ENCODE measurements around the gene POLE4.

Gene POLE4

DNA sequence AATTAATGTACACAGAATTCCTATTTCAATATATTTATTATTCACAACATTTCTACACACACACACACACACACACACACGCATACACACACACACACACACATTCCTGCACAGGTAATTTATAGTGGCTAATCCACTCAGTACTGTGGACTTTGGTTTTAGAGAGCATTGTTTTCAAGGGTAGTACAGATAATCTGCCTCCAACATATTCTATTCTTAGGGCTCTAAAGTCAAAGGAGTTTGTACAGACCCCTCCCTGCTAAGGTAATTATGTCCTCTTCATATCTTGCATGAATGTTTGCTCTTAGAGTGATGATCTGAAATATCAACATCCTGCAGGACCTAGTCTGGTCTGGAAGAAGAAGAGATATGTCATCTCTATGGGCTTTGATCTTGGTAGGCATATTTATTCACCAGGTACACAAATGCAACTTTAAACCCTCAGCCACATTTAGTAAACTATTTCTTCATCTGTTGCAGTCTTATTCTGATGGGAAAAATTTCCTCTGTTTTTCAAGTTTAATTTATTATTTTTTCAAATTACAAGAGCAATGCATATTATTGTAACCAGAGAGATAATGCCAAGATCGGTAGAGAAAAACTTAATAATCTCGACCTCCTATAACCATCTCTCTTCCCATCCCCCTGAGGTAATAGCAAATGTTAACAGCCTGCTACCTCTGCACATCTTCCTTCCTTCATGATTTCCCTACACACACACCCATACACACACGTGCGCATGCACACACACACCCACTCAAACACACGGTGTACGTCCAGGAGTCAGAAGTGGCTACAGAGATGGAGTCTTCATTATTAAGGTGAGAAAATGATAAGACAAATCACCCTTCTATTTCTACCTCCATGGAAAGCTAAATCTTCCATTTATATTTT lies 18.3 kb upstream of the POLE4 start:
- TF ChIP-seq, protein P1, sequence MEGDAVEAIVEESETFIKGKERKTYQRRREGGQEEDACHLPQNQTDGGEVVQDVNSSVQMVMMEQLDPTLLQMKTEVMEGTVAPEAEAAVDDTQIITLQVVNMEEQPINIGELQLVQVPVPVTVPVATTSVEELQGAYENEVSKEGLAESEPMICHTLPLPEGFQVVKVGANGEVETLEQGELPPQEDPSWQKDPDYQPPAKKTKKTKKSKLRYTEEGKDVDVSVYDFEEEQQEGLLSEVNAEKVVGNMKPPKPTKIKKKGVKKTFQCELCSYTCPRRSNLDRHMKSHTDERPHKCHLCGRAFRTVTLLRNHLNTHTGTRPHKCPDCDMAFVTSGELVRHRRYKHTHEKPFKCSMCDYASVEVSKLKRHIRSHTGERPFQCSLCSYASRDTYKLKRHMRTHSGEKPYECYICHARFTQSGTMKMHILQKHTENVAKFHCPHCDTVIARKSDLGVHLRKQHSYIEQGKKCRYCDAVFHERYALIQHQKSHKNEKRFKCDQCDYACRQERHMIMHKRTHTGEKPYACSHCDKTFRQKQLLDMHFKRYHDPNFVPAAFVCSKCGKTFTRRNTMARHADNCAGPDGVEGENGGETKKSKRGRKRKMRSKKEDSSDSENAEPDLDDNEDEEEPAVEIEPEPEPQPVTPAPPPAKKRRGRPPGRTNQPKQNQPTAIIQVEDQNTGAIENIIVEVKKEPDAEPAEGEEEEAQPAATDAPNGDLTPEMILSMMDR (IDR thresholded peaks at IDR 0.05; ENCODE audit: low read depth, low read length), result no peak
- H3K4me3 ChIP-seq (replicated peaks in 1 of 2; ENCODE audit: low read depth in 2 of 2, low read length in 2 of 2), result no peak overlapping the region
- no peak for DNase-seq (ENCODE audit: low read depth in 2 of 2)

DNA sequence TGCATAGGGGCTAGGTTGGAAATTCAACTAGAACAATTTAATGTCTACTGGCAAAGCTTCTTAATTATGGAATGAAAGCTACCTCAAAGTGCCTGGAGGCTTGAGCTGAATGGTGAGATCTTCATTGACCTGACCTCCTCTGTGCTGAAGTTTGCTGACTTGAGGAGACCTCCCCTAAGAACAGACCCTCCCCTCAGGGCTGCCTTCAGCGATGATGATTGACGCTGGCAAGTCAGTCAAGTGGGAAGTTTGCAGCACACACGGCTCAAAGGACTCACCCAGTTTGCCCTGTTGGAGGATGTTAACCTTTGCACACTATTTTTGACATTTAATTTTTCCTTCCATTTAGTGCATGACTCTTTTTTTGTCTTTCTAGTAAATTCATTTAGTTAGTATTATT lies 17.2 kb upstream of the POLE4 start:
- TF ChIP-seq, protein P1 (IDR thresholded peaks at IDR 0.05; ENCODE audit: low read depth, low read length), result no peak
- no peak overlapping the region for H3K4me3 ChIP-seq (replicated peaks in 1 of 2; ENCODE audit: low read depth in 2 of 2, low read length in 2 of 2)
- DNase-seq (ENCODE audit: low read depth in 2 of 2), result no peak

DNA sequence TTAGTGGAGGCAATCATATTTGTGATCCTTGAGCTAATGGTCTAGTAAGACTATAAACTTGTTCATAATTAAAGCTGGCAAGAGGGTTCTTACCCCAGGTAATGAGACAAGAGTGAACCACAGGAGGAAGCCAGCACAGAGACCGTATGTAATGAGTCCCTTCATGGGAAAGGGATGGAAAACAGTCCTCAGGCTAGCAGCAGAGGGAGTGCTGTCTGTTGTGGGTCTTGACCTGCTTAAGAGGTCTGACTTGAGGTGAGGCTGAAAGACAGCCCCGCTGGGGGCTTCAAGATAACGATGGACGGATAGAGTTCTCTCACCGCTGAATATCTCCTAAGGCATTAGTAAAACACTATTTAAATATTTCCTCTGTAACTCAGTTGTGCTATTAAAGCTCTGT lies 16.2 kb upstream of the POLE4 start:
- TF ChIP-seq, protein P1 (IDR thresholded peaks at IDR 0.05; ENCODE audit: low read depth, low read length), result no peak
- DNase-seq (ENCODE audit: low read depth in 2 of 2), result no peak
- no peak overlapping the region for H3K4me3 ChIP-seq (replicated peaks in 1 of 2; ENCODE audit: low read depth in 2 of 2, low read length in 2 of 2)

DNA sequence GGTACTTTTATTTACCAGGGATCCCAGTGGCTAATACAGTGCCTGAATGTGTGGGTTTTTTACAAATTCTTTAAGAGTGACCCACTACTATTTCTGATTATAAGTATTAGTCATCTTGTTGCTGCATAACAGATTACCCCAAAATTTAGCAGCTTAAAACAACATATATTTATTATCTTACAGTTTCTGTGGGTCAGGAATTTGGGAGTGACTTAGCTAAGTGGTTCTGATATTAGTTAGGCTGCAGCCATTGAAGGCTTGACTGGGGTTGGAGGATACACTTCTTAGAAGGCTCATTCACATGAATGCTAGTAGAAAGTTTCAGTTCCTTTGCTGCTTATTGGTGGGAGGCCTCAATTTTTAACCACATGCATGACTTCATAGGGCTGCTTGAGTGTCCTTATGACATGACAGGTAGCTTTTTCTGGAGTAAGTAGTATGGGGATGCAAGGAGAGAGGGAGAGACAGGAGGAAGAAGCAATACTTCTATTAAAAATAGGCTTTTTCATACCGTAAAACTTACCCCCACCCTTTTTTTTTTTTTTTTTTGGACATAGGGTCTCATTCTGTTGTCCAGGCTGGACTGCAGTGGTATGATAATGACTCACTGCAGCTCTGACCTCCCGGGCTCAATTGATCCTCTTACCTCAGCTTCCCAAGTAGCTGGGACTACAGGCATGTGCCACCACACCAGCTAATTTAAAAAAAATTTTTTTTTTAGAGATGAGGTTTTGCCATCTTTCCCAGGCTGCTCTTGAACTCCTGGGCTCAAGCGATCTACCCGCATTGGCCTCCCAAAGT lies 13.3 kb upstream of the POLE4 start:
- peak; percentile 36 to 54 for DNase-seq (ENCODE audit: low read depth in 2 of 2)
- TF ChIP-seq, protein P1 (IDR thresholded peaks at IDR 0.05; ENCODE audit: low read depth, low read length), result no peak
- no peak overlapping the region for H3K4me3 ChIP-seq (replicated peaks in 1 of 2; ENCODE audit: low read depth in 2 of 2, low read length in 2 of 2)

DNA sequence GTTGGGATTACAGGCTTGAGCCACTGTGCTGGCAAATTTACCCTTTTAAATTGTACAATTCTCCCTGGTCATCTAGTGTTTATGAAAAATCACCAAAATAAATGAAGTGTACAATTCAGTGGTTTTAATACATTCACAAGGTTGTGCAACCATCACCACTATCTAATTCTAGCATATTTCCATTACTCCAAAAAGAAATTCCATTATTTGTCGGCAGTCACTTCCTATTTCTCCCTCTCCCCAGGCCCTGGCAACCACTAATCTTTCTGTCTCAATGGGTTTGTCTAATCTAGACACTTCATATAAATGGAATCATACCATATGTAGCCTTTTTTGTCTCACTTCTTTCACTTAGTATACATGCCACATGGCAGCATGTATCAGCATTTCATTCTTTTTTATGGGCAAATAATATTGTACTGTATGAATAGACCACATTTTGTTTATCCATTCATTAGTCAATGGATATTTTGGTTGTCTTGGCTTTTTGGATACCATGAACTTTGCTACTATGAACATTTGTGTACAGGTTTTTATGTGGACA lies 12.6 kb upstream of the POLE4 start:
- peak; percentile 20 to 91 for DNase-seq (ENCODE audit: low read depth in 2 of 2)
- TF ChIP-seq, protein P1 (IDR thresholded peaks at IDR 0.05; ENCODE audit: low read depth, low read length), result no peak
- no peak overlapping the region for H3K4me3 ChIP-seq (replicated peaks in 1 of 2; ENCODE audit: low read depth in 2 of 2, low read length in 2 of 2)

DNA sequence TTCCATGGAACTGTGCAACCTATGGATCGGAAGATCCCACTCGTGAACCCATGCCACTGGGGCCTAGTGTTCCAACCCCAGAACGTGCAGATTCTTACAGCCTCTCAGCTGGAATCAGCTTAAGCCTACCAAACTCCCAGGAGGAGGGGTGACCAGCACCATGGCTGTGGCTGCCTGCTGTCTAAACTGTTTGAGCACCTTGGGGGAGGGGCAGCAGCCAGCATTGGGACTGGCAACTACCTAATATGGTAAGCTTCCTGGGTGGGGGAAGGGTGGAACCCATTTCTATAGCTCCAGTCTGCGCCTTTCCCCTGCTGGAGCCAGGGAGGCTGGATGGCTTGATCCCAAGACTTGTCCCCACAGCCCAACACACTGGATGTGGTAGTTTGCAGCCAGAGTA lies 10.7 kb upstream of the POLE4 start:
- DNase-seq (ENCODE audit: low read depth in 2 of 2), result no peak
- TF ChIP-seq, protein P1 (IDR thresholded peaks at IDR 0.05; ENCODE audit: low read depth, low read length), result no peak
- H3K4me3 ChIP-seq (replicated peaks in 1 of 2; ENCODE audit: low read depth in 2 of 2, low read length in 2 of 2), result no peak overlapping the region

Measured in cardiac fibroblast (primary cell).